Mesendoderm (in vitro differentiated cells): ENCODE measurements around the gene KRTAP4-2.
"Not testable (repeated sequence)": the region's sequence is repeated elsewhere in the genome, so short reads cannot be mapped to it uniquely, and the experiment has no call there.

ENCODE experiments used
- DNase-seq: peaks from one replicate; pipeline ENCODE4 v3.0.0; 2013
- H2AK5ac ChIP-seq: 2 replicates; pipeline ENCODE4 v1.6.1; 2013; ENCODE audit warnings: low read length, inconsistent platforms
- H2BK120ac ChIP-seq: 2 replicates; pipeline ENCODE4 v1.6.1; 2013; ENCODE audit warnings: low read depth, mild to moderate bottlenecking, low read length, moderate library complexity, mixed read lengths
- H2BK15ac ChIP-seq: replicated peaks from 2 replicates; pipeline ENCODE4 v1.6.1; 2013; ENCODE audit warnings: low read depth, mild to moderate bottlenecking, moderate library complexity
- H2BK5ac ChIP-seq: 2 replicates; pipeline ENCODE4 v1.6.1; 2013; ENCODE audit warnings: low read length, inconsistent platforms
- H3K18ac ChIP-seq: 2 replicates; pipeline ENCODE4 v1.6.1; 2013; ENCODE audit warnings: mild to moderate bottlenecking, low read length, mixed read lengths
- H3K23ac ChIP-seq: one replicate; pipeline ENCODE4 v1.6.1; 2013; ENCODE audit warnings: low read length
- H3K27ac ChIP-seq: 2 replicates; pipeline ENCODE4 v1.5.1; 2013; ENCODE audit warnings: low read depth, mild to moderate bottlenecking, inconsistent platforms, low read length, moderate library complexity
- H3K27me3 ChIP-seq: 2 replicates; pipeline ENCODE4 v1.6.1; 2013; ENCODE audit warnings: low read length, control low read depth, mild to moderate bottlenecking, inconsistent platforms; ENCODE audit not compliant: insufficient read depth, poor library complexity
- H3K36me3 ChIP-seq: 2 replicates; pipeline ENCODE4 v1.6.1; 2013; ENCODE audit warnings: low read length, inconsistent platforms; ENCODE audit not compliant: control insufficient read depth, insufficient read depth
- H3K4ac ChIP-seq: one replicate; pipeline ENCODE4 v1.6.1; 2013; ENCODE audit warnings: low read depth, mild to moderate bottlenecking, low read length, moderate library complexity
- H3K4me1 ChIP-seq: 2 replicates; pipeline ENCODE4 v1.6.1; 2013; ENCODE audit warnings: low read depth, low read length, inconsistent platforms; ENCODE audit not compliant: control insufficient read depth
- H3K4me2 ChIP-seq: 2 replicates; pipeline ENCODE4 v1.6.1; 2013; ENCODE audit warnings: low read length
- H3K4me3 ChIP-seq: 2 replicates; pipeline ENCODE4 v1.5.1; 2013; ENCODE audit warnings: mild to moderate bottlenecking, low read length
- H3K56ac ChIP-seq: one replicate; pipeline ENCODE4 v1.6.1; 2013; ENCODE audit warnings: low read length
- H3K79me1 ChIP-seq: 2 replicates; pipeline ENCODE4 v1.6.1; 2013; ENCODE audit warnings: low read length, inconsistent platforms
- H3K79me2 ChIP-seq: 2 replicates; pipeline ENCODE4 v1.6.1; 2013; ENCODE audit warnings: mild to moderate bottlenecking, low read length; ENCODE audit not compliant: control insufficient read depth, insufficient read depth
- H3K9ac ChIP-seq: 2 replicates; pipeline ENCODE4 v1.6.1; 2013; ENCODE audit warnings: low read length, inconsistent platforms
- H4K5ac ChIP-seq: one replicate; pipeline ENCODE4 v1.6.1; 2013; ENCODE audit warnings: low read length
- H4K8ac ChIP-seq: one replicate; pipeline ENCODE4 v1.6.1; 2013; ENCODE audit warnings: low read depth, mild to moderate bottlenecking, control low read depth, low read length, moderate library complexity
- WGBS: extraction: QIAGEN DNeasy Blood & Tissue Kit; methylation state at CpG from one replicate; pipeline ENCODE4 v1.1.7; 2013; ENCODE audit warnings: low lambda C conversion rate, missing lambda C conversion rate; ENCODE audit not compliant: insufficient coverage; ENCODE audit errors: extremely low coverage; 5-methylcytosine and 5-hydroxymethylcytosine counted together

KRTAP4-2 gene

DNA sequence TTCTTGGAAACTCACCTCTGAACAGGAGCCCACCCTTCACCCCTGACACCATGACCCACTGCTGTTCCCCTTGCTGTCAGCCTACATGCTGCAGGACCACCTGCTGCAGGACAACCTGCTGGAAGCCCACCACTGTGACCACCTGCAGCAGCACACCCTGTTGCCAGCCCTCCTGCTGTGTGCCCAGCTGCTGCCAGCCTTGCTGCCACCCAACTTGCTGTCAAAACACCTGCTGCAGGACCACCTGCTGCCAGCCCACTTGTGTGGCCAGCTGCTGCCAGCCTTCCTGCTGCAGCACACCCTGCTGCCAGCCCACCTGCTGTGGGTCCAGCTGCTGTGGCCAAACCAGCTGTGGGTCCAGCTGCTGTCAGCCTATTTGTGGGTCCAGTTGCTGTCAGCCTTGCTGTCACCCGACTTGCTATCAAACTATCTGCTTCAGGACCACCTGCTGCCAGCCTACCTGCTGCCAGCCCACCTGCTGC lies 11.9 kb upstream of the KRTAP4-2 start, which contains the start of gene KRTAP9-1:
KRTAP9-1 (plus strand) TSS at position 51 of the 482 bp plus-strand sequence; CDS start at position 51, 0 bp downstream.
- H3K4ac ChIP-seq, H3K27me3 ChIP-seq, H4K8ac ChIP-seq, H2BK120ac ChIP-seq, H3K4me1 ChIP-seq, H4K5ac ChIP-seq, DNase-seq, H3K4me3 ChIP-seq, H3K23ac ChIP-seq, H2BK15ac ChIP-seq, H3K79me1 ChIP-seq, H3K79me2 ChIP-seq, H3K18ac ChIP-seq, H3K9ac ChIP-seq, H2BK5ac ChIP-seq, H3K4me2 ChIP-seq, H2AK5ac ChIP-seq, H3K27ac ChIP-seq, H3K36me3 ChIP-seq, H3K56ac ChIP-seq: not testable (repeated sequence)
- no CpG with 5 or more reads among the region's 1 CpG for WGBS

- no CpG with 5 or more reads among the region's 2 CpGs for WGBS
- H3K4me2 ChIP-seq: no peak overlapping the region
- no peak for DNase-seq
Measured at GRCh38 chr17:41186872-41187271, 8.9 kb upstream of the KRTAP4-2 start.

GRCh38 chr17:41185001-41185400 lies 7.0 kb upstream of the KRTAP4-2 start:
- Histone ChIP-seq H3K27me3 (no peaks in the 10 kb centered on the region), H3K4ac (no peak overlapping the region), H3K4me1 (no peaks in the 10 kb centered on the region), H3K56ac (no peak overlapping the region), H3K4me2 (no peak overlapping the region), H3K27ac (no peak overlapping the region), H3K79me2 (no peaks in the 10 kb centered on the region), H2AK5ac (no peak overlapping the region), H3K36me3 (no peaks in the 10 kb centered on the region), H3K79me1 (no peaks in the 10 kb centered on the region), H3K23ac (no peak overlapping the region), H4K8ac (no peak overlapping the region), H2BK15ac (no peak overlapping the region), H3K4me3 (no peak overlapping the region), H2BK5ac (no peak overlapping the region), H4K5ac (no peak overlapping the region), H2BK120ac (no peak overlapping the region), H3K9ac (no peak overlapping the region), H3K18ac (no peak overlapping the region)
- no CpG with 5 or more reads among the region's 1 CpG for WGBS
- DNase-seq: no peak

More at GRCh38 chr17:41186872-41187271, 8.9 kb upstream of the KRTAP4-2 start:
- Histone ChIP-seq H2AK5ac (no peak overlapping the region), H3K4me3 (no peak overlapping the region), H3K27ac (no peak overlapping the region), H3K4me1 (no peaks in the 10 kb centered on the region), H2BK5ac (no peak overlapping the region), H2BK15ac (no peak overlapping the region), H4K5ac (no peak overlapping the region), H3K36me3 (no peaks in the 10 kb centered on the region), H3K79me1 (no peaks in the 10 kb centered on the region), H3K79me2 (no peaks in the 10 kb centered on the region), H3K4ac (no peak overlapping the region), H3K9ac (no peak overlapping the region), H3K23ac (no peak overlapping the region), H4K8ac (no peak overlapping the region), H3K56ac (no peak overlapping the region), H2BK120ac (no peak overlapping the region), H3K27me3 (no peaks in the 10 kb centered on the region), H3K18ac (no peak overlapping the region)

DNA sequence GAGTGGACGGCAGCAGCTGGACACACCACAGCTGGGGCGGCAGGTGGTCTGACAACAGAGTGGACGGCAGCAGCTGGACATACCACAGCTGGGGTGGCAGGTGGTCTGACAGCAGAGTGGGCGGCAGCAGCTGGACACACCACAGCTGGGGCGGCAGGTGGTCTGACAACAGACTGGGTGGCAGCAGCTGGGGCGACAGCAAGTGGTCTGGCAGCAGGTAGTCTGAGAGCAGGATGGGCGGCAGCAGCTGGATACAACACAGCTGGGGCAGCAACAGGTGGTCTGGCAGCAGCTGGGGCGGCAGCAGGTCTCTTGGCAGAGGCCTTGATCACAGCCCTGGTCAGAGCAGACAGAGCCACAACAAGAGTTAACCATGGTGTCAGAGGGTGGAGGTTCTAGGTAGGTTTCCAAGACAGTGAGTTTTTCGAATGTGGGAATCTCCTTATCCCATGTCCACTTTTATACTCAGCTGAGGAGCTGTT lies 6.5 kb upstream of the KRTAP4-2 start, which contains the start of gene KRTAP4-1:
KRTAP4-1 (minus strand) TSS at position 432 of the 482 bp plus-strand sequence; CDS start at position 375, 57 bp downstream.
- H3K27ac ChIP-seq: no peak within 1 kb of the TSS
- no peak within 1 kb of the TSS for H3K4me2 ChIP-seq
- no peak within 1 kb of the TSS for H4K5ac ChIP-seq
- no peaks in the 10 kb centered on the region for H3K36me3 ChIP-seq
- H3K79me1 ChIP-seq: no peaks in the 10 kb centered on the region
- H3K4me3 ChIP-seq: no peak within 1 kb of the TSS
- H2BK15ac ChIP-seq: no peak within 1 kb of the TSS
- no peak within 1 kb of the TSS for H3K4ac ChIP-seq
- H3K27me3 ChIP-seq: no peaks in the 10 kb centered on the region
- H2BK5ac ChIP-seq: no peak within 1 kb of the TSS
- H2BK120ac ChIP-seq: no peak within 1 kb of the TSS
- H3K9ac ChIP-seq: no peak within 1 kb of the TSS
- H3K18ac ChIP-seq: no peak within 1 kb of the TSS
- no peak for DNase-seq
- no peak within 1 kb of the TSS for H3K23ac ChIP-seq
- no peak within 1 kb of the TSS for H2AK5ac ChIP-seq
- no peak within 1 kb of the TSS for H3K56ac ChIP-seq
- no peaks in the 10 kb centered on the region for H3K79me2 ChIP-seq
- no peak within 1 kb of the TSS for H4K8ac ChIP-seq
- no peaks in the 10 kb centered on the region for H3K4me1 ChIP-seq
- no CpG with 5 or more reads among the region's 9 CpGs for whole genome bisulfite sequencing

DNA sequence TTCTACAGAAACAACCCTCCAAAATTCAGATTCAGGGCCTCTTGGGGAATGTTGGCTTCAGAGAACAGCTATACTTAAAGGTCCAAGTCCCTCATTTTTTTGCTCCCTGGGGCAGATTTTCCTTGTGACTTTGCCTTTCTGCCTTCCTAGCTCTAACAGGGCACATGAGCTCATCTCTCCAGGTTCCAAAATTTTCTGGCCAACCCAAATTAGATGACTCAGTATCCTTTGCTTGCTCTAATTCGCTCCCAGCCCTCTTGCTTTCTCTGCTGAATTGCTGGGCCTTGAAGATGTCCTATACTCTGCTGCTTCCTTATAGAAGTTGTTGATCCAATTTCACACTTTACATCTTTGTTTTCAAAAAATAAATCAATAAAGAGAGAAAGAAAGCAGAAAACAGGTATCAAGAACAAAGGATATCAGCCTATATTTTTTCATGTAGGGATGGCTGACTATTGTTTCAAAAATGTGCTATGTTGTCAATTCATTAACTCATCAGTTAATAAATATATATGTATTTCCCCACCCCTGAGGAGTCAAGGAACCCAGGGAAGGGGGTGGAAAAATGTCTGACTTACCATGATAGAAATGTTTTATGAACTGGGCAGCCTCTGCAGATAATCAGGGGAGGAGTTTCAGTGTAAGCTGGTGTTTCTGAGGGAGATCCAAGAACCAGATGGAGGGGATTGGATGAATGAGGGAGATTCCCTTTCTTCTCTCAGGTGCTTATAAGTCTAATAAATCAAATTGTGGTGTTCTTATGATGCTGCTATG lies 1.0 kb upstream of the KRTAP4-2 start:
- Histone ChIP-seq H3K27ac (no peak overlapping the region), H3K18ac (no peak overlapping the region)
- WGBS: no CpG with 5 or more reads among the region's 1 CpG

More for the DNA sequence above, 1.0 kb upstream of the KRTAP4-2 start:
- Histone ChIP-seq H3K4me3 (no peak overlapping the region), H2BK120ac (no peak overlapping the region), H4K5ac (no peak overlapping the region), H3K4me1 (no peaks in the 10 kb centered on the region), H3K4me2 (no peak overlapping the region), H3K4ac (no peak overlapping the region), H2BK5ac (no peak overlapping the region), H3K9ac (no peak overlapping the region), H3K36me3 (no peaks in the 10 kb centered on the region), H3K79me1 (no peaks in the 10 kb centered on the region), H3K23ac (no peak overlapping the region), H2BK15ac (no peak overlapping the region), H4K8ac (no peak overlapping the region), H3K79me2 (no peaks in the 10 kb centered on the region), H3K27me3 (no peaks in the 10 kb centered on the region), H3K56ac (no peak overlapping the region), H2AK5ac (no peak overlapping the region)
- DNase-seq: no peak
